HepG2 (cell line): ENCODE measurements around the gene TTC31. TPM values are rescaled to one million over a fixed set of nuclear protein-coding genes. Genes with fewer than 3 reads are reported as not detected.
A peak's percentile ranks its signal among the peaks of the same experiment; 100 is the strongest.

Experiments
- AGO2 ChIP-seq: fragments of 200-400 bp; formaldehyde crosslinking; optimal IDR thresholded peaks from 2 replicates; pipeline ENCODE3; 2017; ENCODE audit warnings: mild to moderate bottlenecking, low read depth, low read length, moderate library complexity
- ETV5 ChIP-seq: IDR thresholded peaks from 2 replicates; pipeline ENCODE4 v1.6.1; 2018; ENCODE audit warnings: missing biosample characterization, missing genetic modification reagents, inconsistent platforms, borderline replicate concordance
- GTF2F1 ChIP-seq: fragments of 150-350 bp; IDR thresholded peaks from 2 replicates; pipeline ENCODE4 v1.6.1; 2014; ENCODE audit warnings: low read length
- HHEX ChIP-seq: IDR thresholded peaks from 2 replicates; pipeline ENCODE4 v1.6.1; 2016; ENCODE audit warnings: control low read depth
- KDM3A ChIP-seq: IDR thresholded peaks from 2 replicates; pipeline ENCODE4 v1.6.1; 2018; ENCODE audit warnings: low read depth, missing compliant biosample characterization
- PLSCR1 ChIP-seq: sonication (generic); formaldehyde crosslinking; IDR thresholded peaks from 2 replicates; pipeline ENCODE4 v1.5.0; 2020; ENCODE audit warnings: missing genetic modification reagents, mild to moderate bottlenecking, borderline replicate concordance
- SP1 ChIP-seq, 2 experiments: fragments of 450-650 bp in 1 of 2; sonication (generic) in 1 of 2; formaldehyde crosslinking in 1 of 2; IDR thresholded peaks; 2 replicates each; pipeline versions ENCODE4 v1.4.0 to v1.6.1; 2016 to 2020; ENCODE audit warnings: missing genetic modification reagents in 1 of 2
- STAT6 ChIP-seq: sonication (generic); formaldehyde crosslinking; IDR thresholded peaks from 2 replicates; pipeline ENCODE4 v1.4.0; 2020; ENCODE audit warnings: missing genetic modification reagents, mild to moderate bottlenecking, borderline replicate concordance
- TCF7L2 ChIP-seq: IDR thresholded peaks from 2 replicates; pipeline ENCODE4 v1.6.1; 2011; ENCODE audit warnings: mild to moderate bottlenecking, low read depth, low read length, moderate library complexity
- TERF1 ChIP-seq: sonication (generic); formaldehyde crosslinking; IDR thresholded peaks from 2 replicates; pipeline ENCODE4 v1.8.0; 2022; ENCODE audit warnings: mild to moderate bottlenecking, missing genetic modification reagents, moderate library complexity
- TRIM22 ChIP-seq: fragments of 450-650 bp; IDR thresholded peaks from 2 replicates; pipeline ENCODE4 v1.6.1; 2017
- ZBTB21 ChIP-seq: sonication (generic); formaldehyde crosslinking; IDR thresholded peaks from 2 replicates; pipeline ENCODE4 v1.4.0; 2020; ENCODE audit warnings: missing genetic modification reagents
- ZBTB7A ChIP-seq: sonication (generic); formaldehyde crosslinking; IDR thresholded peaks from 2 replicates; pipeline ENCODE4 v1.8.0; 2022; ENCODE audit warnings: mild to moderate bottlenecking, missing genetic modification reagents
- ZNF20 ChIP-seq: sonication (generic); formaldehyde crosslinking; IDR thresholded peaks from 2 replicates; pipeline ENCODE4 v1.4.0; 2020; ENCODE audit warnings: mild to moderate bottlenecking, moderate library complexity, missing genetic modification reagents
- ZNF230 ChIP-seq: sonication (generic); formaldehyde crosslinking; IDR thresholded peaks from 2 replicates; pipeline ENCODE4 v1.4.0; 2020; ENCODE audit warnings: mild to moderate bottlenecking, missing genetic modification reagents
- ZNF24 ChIP-seq: fragments of 450-650 bp; IDR thresholded peaks from 2 replicates; pipeline ENCODE4 v1.6.1; 2017; ENCODE audit warnings: antibody characterized with exemption, mild to moderate bottlenecking
- ZNF609 ChIP-seq: sonication (generic); formaldehyde crosslinking; IDR thresholded peaks from 2 replicates; pipeline ENCODE4 v1.4.0; 2020; ENCODE audit warnings: mild to moderate bottlenecking, missing genetic modification reagents, borderline replicate concordance
- polyA plus RNA-seq, 8 experiments: library from polyadenylated mRNA; depleted of rRNA in 3 of 8; stranded (reverse) in 7 of 8; unstranded in 1 of 8; fragments of >200 nt; fragmentation: Illumina TruSeq in 4 of 8; extraction: Trizol in 4 of 8; gene quantifications; 2 replicates each; pipeline versions ENCODE4 v1.2.1 to v1.2.3, GENCODE V29; 2011 to 2016; ENCODE audit warnings: low read depth in 4 of 8, missing spikeins in 1 of 8, mixed read lengths in 1 of 8; ENCODE audit not compliant: insufficient read depth in 1 of 8
- total RNA-seq, 5 experiments: library from RNA; depleted of rRNA; stranded (reverse); fragments of >200 nt; fragmentation: Illumina TruSeq; extraction: Trizol; gene quantifications; 2 replicates each; pipeline ENCODE4 v1.2.3, GENCODE V29; 2016; ENCODE audit warnings: low read depth in 1 of 5

The TTC31 gene
- total and polyA plus RNA-seq, 2 of the 13 experiments (the other 11 are each of a cell fraction or from before 2014, with no cell fraction given) = 28.3 to 39.5 TPM

GRCh38 chr2:74472086-74472944, 10.6 kb upstream of the TTC31 start, which contains the start of gene MRPL53 (continued):
- TF ChIP-seq ZNF24 = no peak
- TF ChIP-seq ZNF20 (CRISPR knock-in tag) = peak; percentile 27; the same call in 1 of the 2 replicates
- TF ChIP-seq ZBTB21 = peak; percentile 64; the same call in 1 of the 2 replicates
- no peak for TF ChIP-seq TRIM22
- TF ChIP-seq ZBTB7A (CRISPR knock-in tag) = no peak
- TF ChIP-seq STAT6 (CRISPR knock-in tag) = peak; percentile 95; the same call in 1 of the 2 replicates
- TF ChIP-seq PLSCR1 (CRISPR knock-in tag) = no peak
- TF ChIP-seq SP1 (IDR thresholded peaks at IDR 0.05) = no peak
- TF ChIP-seq SP1 (CRISPR knock-in tag; IDR thresholded peaks at IDR 0.05) = peak; percentile 85
- TF ChIP-seq GTF2F1 = no peak
- TF ChIP-seq HHEX = no peak
- TF ChIP-seq KDM3A (CRISPR knock-in tag) = no peak; the same call in 1 of the 2 replicates
- peak; percentile 98 for TF ChIP-seq ETV5 (CRISPR knock-in tag)
- TF ChIP-seq TERF1 = peak; percentile 76; the same call in 1 of the 2 replicates
- TF ChIP-seq AGO2 = peak; percentile 100
- peak; percentile 78 for TF ChIP-seq ZNF230 (CRISPR knock-in tag)
- TF ChIP-seq TCF7L2 = no peak
- TF ChIP-seq ZNF609 (CRISPR knock-in tag) = peak; percentile 83
